AG04450 (cell line): ENCODE results near the gene MRRF. TPM values are rescaled to one million over a fixed set of nuclear protein-coding genes. Genes with fewer than 3 reads are reported as not detected.

ENCODE experiments used
- CTCF ChIA-PET: fragments of 300-600, 350-600 bp; formaldehyde crosslinking; extraction: SDS; loops from one replicate; lab custom pipeline; 2022; ENCODE audit warnings: antibody characterized with exemption, inconsistent platforms; lab: Charles Lee
- POLR2A ChIA-PET: fragments of 350-600 bp; formaldehyde crosslinking; extraction: SDS; loops from one replicate; lab custom pipeline; 2021; ENCODE audit warnings: antibody characterized with exemption, inconsistent platforms; lab: Yijun Ruan, JAX
- DNase-seq: peaks from one replicate; pipeline ENCODE4 v3.0.0-alpha.2; 2011; ENCODE audit warnings: low read depth, low spot score
- H3K27ac ChIP-seq: one replicate; pipeline ENCODE4 v1.5.1; 2012; ENCODE audit warnings: low read depth, low read length, control low read depth
- H3K27me3 ChIP-seq: one replicate; pipeline ENCODE4 v1.6.0; 2012; ENCODE audit warnings: low read length; ENCODE audit not compliant: control insufficient read depth, insufficient read depth
- H3K4me3 ChIP-seq: 2 replicates; pipeline ENCODE4 v1.5.1; 2011; ENCODE audit warnings: mild to moderate bottlenecking, low read depth, low read length, control low read depth
- H3K9me3 ChIP-seq: 2 replicates; pipeline ENCODE4 v1.5.1; 2012; ENCODE audit warnings: low read length; ENCODE audit not compliant: control insufficient read depth, insufficient read depth
- polyA plus RNA-seq: library from polyadenylated mRNA; depleted of rRNA; stranded (reverse); fragments of >200 nt; gene quantifications from 2 replicates; pipeline ENCODE4 v1.2.3, GENCODE V29; 2011
- TF ChIP-seq, protein P1 (sequence below): IDR thresholded peaks from 2 replicates; pipeline ENCODE4 v1.5.1; 2011; ENCODE audit warnings: low read depth, low read length, control low read depth, inconsistent platforms

Gene MRRF
- polyA plus RNA-seq, 1 experiment: 50.1 TPM

DNA sequence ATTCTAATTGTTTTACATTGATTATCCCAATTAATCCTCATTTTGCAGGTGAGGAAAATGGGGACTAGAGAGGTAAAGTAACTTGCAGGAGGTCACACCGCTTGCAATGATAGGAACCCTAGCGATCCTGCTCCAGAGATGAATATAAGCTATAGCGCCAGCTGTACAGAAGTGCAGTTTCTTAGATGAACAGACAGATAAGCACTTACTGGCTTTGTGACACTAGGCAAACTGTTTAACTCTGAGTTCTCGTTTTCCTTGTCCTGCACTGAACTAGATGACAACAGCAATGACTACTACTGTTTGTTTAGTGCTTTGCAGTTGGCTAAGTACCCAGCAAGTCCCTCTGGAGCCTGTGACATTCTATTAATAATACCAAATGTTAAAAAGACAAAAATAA lies 47.0 kb upstream of the MRRF start:
- TF ChIP-seq, protein P1, sequence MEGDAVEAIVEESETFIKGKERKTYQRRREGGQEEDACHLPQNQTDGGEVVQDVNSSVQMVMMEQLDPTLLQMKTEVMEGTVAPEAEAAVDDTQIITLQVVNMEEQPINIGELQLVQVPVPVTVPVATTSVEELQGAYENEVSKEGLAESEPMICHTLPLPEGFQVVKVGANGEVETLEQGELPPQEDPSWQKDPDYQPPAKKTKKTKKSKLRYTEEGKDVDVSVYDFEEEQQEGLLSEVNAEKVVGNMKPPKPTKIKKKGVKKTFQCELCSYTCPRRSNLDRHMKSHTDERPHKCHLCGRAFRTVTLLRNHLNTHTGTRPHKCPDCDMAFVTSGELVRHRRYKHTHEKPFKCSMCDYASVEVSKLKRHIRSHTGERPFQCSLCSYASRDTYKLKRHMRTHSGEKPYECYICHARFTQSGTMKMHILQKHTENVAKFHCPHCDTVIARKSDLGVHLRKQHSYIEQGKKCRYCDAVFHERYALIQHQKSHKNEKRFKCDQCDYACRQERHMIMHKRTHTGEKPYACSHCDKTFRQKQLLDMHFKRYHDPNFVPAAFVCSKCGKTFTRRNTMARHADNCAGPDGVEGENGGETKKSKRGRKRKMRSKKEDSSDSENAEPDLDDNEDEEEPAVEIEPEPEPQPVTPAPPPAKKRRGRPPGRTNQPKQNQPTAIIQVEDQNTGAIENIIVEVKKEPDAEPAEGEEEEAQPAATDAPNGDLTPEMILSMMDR: no peak
- H3K9me3 ChIP-seq: no peaks in the 10 kb centered on the region; the same call in none of the 2 replicates
- H3K27ac ChIP-seq: no peak overlapping the region
- no peak overlapping the region for H3K4me3 ChIP-seq
- DNase-seq: no peak
- peaks cover 93% of the 10 kb centered on the region for H3K27me3 ChIP-seq
- ChIA-PET CTCF (no interaction called here), POLR2A (no interaction called here)

GRCh38 chr9:122218071-122218934 lies 46.4 kb upstream of the MRRF start:
- H3K9me3 ChIP-seq: no peaks in the 10 kb centered on the region; the same call in none of the 2 replicates
- H3K27ac ChIP-seq: no peak overlapping the region
- no peak for DNase-seq
- H3K4me3 ChIP-seq: no peak overlapping the region
- TF ChIP-seq, protein P1: no peak
- ChIA-PET CTCF (no interaction called here), POLR2A (no interaction called here)
- H3K27me3 ChIP-seq: peaks cover 93% of the 10 kb centered on the region

GRCh38 chr9:122218935-122219855 lies 45.5 kb upstream of the MRRF start:
- TF ChIP-seq, protein P1: no peak
- POLR2A ChIA-PET: no interaction called here
- Histone ChIP-seq H3K4me3 (no peak overlapping the region), H3K9me3 (no peaks in the 10 kb centered on the region; the same call in none of the 2 replicates), H3K27me3 (peaks cover 95% of the 10 kb centered on the region), H3K27ac (no peak overlapping the region)
- DNase-seq: no peak
- CTCF ChIA-PET: no interaction called here

GRCh38 chr9:122219856-122220672 lies 44.6 kb upstream of the MRRF start:
- Histone ChIP-seq H3K9me3 (no peaks in the 10 kb centered on the region; the same call in none of the 2 replicates), H3K27ac (no peak overlapping the region), H3K4me3 (no peak overlapping the region), H3K27me3 (peaks cover 99% of the 10 kb centered on the region)
- CTCF ChIA-PET: no interaction called here
- POLR2A ChIA-PET: no interaction called here
- DNase-seq: no peak
- TF ChIP-seq, protein P1: no peak
